Colon (tissue), 2 donors: ENCODE measurements around the gene PGBD2.
"Not testable (repeated sequence)": the region's sequence is repeated elsewhere in the genome, so short reads cannot be mapped to it uniquely, and the experiment has no call there.

Source experiments
- FAIRE-seq: peaks from 2 replicates; lab custom pipeline; 2012; peaks lifted over from hg19 to GRCh38; lab: Jason Lieb, UNC
- donor health status: control.
- donor health status: control.

PGBD2 gene

DNA sequence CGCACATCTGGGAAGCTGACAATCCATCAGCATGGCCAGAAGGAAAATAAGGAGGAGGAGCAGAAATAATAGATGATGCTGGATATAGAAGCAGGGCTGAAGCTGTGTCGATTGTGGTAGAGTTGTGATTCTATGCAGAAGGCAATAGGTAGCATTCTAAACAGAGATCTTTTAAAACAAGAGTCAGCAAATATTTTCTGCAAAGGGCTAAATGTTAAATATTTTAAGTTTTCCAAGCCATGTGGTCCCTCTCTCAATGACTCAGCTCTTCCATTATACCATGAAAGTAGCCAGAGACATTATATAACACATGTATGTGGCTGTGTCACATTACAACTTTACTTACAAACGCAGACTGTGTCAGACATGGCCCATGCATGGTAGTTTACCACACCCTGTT lies 21.2 kb downstream of the PGBD2 start:
- not testable (repeated sequence) for FAIRE-seq

DNA sequence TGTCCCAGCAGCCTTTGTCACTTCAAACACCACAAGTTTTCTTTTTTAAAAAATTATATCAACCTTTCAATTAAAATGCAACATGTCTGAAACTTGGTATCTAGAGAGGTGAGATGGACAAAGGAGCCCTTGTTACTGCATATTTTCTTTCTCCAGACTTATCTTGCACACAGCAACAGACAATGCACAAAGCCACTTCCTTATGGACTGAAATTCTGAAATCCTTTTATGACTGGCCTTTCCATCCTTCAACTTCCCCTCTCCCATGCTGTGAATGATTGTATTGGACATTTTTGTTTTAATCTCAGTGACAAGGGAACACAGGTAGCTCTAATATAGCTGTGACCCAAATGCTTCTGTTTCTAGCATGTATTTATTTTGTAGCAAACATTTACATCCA lies 22.1 kb downstream of the PGBD2 start:
- FAIRE-seq, result not testable (repeated sequence)

DNA sequence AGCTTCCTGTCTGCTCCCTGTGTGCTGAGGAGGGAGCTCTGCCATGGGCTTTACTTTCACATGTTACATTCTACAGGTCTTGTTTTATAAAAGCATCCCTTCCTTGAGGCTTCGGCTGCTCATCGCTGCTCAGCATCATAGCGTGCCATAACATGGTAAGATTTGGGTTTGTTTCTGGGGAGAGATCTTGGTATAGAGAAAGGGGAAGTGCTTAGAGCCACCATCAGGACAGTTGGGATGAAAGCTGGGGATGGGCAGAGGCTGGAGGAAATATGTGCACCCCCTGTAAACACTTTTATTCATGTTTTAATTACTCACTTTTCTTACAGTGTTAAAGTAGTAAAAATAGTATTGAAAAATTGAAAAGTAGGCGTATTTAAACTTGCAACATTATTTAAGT lies 24.0 kb downstream of the PGBD2 start:
- FAIRE-seq, result not testable (repeated sequence)

DNA sequence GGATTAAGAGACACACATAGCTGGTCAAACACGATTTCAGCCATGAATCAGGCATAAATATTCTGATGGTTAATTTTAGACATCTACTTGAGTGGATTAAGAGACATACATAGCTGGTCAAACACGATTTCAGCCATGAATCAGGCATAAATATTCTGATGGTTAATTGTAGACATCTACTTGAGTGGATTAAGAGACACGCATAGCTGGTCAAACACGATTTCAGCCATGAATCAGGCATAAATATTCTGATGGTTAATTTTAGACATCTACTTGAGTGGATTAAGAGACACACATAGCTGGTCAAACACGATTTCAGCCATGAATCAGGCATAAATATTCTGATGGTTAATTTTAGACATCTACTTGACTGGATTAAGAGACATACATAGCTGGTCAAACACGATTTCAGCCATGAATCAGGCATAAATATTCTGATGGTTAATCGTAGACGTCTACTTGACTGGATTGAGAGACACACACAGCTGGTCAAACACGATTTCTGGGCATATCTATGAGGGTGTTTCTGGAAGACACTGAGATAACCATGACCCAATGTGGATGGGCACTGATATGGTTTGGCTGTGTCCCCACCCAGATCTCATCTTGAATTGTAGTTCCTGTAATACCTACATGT lies 32.3 kb downstream of the PGBD2 start:
- FAIRE-seq, result not testable (repeated sequence)

DNA sequence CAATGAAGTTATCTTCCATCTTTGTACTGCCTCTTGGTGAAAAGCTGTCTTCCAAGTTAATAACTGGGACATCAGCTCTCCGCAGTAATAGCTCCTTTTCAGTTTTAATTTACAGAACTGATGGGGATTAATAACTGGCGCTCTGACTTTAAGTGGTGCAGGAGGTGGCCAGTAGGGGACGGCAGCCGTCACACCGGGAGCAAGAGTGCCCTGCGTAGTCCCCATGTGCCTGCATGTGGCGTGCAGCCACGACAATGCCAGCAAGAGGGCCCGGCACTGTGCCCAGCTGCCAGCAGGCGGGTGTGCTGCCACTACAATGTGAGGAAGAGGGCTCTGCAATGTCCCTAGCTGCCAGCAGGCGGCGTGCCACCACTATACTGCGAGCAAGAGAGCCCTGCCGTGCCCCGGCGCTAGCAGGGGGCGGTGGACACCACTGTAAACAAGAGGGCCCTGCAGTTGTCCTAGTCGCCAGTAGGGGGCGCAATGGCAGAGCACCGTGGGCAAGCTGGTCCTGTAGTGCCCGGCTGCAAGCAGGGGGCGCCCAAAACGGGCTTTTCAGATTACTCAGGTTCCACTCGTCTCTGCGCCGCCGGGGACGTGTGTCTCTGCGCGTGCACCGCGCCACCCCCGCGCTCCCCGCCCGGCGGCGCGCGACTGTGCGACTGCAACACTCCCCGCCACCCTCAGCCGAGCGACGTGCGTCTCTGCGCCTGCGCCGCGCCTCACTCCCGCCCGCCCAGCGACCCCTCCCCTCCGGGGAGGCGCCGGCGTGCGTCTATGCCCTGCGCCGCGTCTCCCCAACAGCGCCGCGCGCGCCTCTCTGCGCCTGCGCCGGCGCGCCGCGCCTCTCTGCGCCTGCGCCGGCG lies 38.3 kb downstream of the PGBD2 start:
- FAIRE-seq, result not testable (repeated sequence)

DNA sequence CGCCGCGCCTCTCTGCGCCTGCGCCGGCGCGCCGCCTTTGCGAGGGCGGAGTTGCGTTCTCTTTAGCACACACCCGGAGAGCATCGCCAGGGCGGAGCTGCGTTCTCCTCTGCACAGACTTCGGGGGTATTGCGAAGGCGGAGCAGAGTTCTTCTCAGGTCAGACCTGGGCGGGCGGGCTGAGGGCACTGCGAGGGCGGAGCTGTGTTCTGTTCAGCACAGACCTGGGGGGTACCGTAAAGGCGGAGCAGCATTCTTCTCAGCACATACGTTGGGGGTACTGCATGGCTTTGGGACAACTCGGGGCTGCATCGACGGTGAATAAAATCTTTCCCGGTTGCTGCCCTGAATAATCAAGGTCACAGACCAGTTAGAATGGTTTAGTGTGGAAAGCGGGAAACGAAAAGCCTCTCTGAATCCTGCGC lies 39.0 kb downstream of the PGBD2 start:
- FAIRE-seq, result not testable (repeated sequence)

DNA sequence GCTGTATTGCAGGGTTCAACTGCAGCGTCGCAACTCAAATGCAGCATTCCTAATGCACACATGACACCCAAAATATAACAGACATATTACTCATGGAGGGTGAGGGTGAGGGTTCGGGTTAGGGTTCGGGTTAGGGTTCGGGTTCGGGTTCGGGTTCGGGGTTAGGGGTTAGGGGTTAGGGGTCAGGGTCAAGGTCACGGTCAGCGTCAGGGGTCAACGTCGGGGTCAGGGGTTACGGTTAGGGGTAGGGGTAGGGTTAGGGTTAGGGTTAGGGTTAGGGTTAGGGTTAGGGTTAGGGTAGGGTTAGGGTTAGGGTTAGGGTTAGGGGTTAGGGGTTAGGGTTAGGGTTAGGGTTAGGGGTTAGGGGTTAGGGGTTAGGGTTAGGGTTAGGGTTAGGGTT lies 39.4 kb downstream of the PGBD2 start:
- not testable (repeated sequence) for FAIRE-seq

DNA sequence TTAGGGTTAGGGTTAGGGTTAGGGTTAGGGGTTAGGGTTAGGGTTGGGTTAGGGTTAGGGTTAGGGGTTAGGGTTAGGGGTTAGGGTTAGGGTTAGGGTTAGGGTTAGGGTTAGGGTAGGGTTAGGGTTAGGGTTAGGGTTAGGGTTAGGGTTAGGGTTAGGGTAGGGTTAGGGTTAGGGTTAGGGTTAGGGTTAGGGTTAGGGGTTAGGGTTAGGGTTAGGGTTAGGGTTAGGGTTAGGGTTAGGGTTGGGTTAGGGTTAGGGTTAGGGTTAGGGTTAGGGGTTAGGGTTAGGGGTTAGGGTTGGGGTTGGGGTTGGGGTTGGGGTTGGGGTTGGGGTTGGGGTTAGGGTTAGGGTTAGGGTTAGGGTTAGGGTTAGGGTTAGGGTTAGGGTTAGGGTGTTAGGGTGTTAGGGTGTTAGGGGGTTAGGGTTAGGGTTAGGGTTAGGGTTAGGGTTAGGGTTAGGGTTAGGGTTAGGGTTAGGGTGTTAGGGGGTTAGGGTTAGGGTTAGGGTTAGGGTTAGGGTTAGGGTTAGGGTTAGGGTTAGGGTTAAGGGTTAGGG lies 39.9 kb downstream of the PGBD2 start:
- not testable (repeated sequence) for FAIRE-seq
